ENCODE results near the gene MBD2.
"Not testable (repeated sequence)": the region's sequence is repeated elsewhere in the genome, so short reads cannot be mapped to it uniquely, and the experiment has no call there.

MBD2 gene

DNA sequence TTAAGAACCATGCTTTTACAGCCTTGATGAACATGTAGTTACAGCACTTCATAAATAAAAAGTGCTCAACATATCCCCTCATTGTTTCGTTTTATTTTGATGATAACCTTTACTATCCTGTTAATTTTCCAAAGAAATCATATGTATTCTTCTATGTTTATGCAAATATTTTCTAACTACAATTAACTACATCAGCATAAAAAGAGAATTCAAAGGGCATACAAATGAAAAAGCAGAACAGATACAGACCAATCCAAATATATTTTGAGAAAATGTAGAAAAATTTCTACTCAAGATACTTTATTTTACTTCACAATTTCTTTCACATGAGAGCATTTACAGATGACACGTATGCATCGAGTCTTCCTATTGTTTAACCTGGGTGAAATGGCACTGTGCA is 69.1 kb downstream of the MBD2 start:
- FAIRE-seq (no peak), DNase-seq (ENCODE audit: insufficient read length, low spot score) (no peak)

DNA sequence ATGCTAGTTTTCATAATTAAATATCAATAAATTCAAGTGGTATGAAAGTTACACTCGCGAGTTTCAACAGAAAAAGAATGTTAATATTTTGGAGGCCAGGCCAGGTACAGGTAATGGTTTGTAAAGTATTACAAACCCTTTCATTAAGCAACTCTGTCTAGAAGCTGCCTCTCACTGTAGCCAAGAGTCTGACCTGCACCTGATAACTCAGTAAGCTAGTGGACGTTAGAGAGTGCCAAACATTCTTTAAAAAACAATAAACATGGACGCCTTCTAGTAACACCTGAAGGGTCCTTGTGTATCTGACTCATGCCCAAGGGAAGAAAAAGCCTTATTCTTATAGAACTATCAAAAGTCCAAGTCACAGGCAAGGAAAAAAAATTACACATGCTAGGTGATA is 70.2 kb downstream of the MBD2 start:
- FAIRE-seq (no peak), DNase-seq (ENCODE audit: insufficient read length, low spot score) (no peak)

DNA sequence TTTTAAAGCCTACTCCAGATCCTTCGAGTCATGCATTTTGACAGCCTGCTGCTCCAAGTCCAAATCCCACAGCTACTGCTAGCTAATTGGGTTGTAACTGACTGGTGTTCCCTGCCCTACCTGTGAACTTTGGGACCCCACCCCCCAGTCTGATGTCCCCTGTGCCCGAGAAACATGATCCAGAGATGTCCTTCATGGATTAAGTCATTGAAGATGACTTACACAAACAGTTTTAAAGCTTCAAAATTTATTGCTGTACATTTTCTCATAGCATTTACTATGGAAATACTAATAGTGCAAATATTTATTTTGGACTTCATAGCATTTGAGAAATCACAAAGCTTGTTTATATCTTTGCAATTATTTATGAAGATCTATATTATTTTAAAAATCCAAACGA is 73.1 kb downstream of the MBD2 start:
- no peak for FAIRE-seq
- no peak for DNase-seq (ENCODE audit: insufficient read length, low spot score)

DNA sequence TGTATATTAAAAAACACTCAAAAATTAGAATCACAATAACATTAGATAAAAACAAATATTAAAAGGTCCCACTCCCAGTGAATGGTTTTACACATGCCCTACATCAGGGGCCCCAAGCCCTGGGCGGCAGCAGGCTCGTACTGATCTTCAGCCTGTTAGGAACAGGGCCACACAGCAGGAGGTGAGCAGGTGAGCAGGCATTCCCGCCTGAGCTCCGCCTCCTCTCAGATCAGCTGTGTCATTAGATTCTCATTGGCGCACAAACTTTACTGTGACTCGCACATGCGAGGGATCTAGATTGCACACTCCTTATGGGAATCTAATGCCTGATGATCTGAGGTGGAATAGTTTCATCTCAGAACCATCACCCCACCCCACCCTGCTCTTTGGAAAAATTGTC is 74.2 kb downstream of the MBD2 start:
- no peak for FAIRE-seq
- DNase-seq (ENCODE audit: insufficient read length, low spot score) = no peak

DNA sequence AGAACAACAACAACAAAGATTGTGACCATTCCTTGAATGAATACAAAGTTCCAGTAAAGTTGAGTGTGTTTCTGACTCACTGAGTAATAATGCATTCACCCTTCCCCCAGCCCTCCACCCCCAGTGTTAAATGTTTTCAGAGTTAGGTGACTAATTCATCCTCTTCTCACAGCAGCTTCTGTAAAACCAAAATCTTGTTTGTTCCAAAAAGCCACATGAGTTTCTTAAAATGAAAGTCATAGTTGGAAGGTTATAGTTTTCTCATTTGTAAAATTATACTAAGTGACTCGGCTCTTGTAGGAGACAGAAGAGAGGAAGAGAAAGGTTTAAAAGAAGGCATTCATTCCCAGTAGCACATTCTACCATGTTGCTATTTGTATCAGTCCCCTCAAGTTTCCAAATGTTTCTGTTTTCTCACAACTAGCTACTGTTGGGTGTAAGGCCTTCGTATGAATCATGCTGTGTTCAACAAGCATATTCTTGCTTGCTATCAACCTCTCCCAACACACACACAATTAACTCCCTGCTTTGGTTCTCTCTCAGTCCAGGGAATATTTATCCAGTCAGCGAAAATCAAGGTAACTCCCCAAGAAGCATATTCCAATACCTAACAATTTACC is 75.3 kb downstream of the MBD2 start:
- FAIRE-seq (no peak), DNase-seq (ENCODE audit: insufficient read length, low spot score) (peak; percentile 48)

DNA sequence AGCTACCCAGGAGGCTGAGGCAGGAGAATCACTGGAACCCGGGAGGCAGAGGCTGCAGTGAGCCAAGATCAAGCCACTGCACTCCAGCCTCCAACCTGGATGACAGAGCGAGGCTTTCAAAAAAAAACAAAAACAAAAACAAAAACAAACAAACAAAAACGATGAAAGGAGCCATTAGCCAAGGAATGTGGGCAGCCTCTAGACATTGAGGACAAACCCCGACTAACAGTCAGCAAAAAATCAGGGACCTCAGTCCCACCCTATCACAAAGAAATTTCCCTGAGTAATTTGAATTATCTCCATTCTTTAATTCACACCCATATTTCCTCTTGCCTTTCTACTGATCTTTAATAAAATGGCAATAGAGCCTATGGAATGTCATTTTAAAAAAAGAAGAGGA is 75.8 kb downstream of the MBD2 start:
- DNase-seq (ENCODE audit: insufficient read length, low spot score) (no peak), FAIRE-seq (no peak)

DNA sequence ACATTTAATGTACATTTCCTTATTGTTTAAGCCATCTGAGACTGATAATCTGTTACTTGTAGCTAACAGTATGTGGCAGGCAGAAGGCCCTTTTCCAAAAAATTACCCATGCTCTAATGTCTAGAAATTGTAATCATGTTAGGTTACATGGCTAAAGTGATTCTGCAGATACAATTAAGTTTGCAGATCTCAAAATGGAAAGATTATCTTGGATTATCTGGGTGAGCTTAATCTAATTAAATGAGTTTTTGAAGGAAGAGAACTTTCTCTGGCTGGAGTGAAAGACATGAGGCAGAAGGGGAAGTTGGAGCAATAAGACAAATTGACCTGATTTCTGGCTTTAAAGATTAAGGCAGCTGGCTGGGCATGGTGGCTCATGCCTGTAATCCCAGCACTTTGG is 76.3 kb downstream of the MBD2 start:
- FAIRE-seq (no peak), DNase-seq (ENCODE audit: insufficient read length, low spot score) (no peak)

DNA sequence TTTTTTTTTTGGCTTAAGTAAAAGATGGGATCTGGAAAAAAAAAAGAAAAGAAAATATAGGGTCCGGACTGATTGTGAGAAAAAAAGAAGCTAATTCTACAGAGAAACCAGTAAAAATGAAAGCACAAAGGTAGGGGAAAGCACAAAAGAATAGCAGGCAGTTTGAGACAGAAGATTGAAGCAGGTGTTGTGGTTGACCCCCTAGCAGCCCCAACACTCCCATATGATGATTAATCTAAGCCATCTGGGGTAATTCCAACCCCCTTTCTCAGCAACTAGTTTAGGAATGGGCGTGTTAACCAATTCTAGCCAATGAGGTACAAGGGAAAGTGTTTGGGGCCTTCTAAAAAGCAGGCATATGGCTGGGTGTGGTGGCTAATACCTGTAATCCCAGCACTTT is 77.0 kb downstream of the MBD2 start:
- no peak for DNase-seq (ENCODE audit: insufficient read length, low spot score)
- FAIRE-seq = no peak

DNA sequence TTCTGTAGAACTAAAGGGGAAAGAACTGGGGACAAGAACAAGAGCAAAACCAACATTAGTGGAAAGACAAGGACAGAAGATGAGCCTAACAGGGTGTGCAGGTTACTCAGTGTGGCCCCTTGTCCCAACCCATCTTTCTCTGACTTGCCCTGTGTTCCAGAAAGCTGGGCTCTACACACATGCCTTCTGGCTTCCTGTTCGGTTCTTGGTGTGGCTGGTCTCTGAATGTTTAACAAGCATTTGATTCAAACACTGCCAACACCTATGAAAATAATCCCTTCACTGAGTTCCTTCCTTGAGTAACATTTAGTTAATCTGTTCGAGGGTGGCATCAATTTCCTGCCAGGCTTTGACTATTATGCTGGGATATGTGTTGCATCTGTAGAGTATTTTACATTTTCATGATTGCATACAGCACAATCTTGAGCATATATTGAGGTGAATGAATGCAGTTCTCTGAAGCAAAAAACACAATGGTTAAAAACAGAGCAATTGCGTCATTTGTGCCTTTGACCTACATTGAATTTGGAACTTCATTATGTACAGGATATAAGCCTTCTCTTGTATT is 83.3 kb downstream of the MBD2 start:
- FAIRE-seq (no peak), DNase-seq (ENCODE audit: insufficient read length, low spot score) (no peak)

DNA sequence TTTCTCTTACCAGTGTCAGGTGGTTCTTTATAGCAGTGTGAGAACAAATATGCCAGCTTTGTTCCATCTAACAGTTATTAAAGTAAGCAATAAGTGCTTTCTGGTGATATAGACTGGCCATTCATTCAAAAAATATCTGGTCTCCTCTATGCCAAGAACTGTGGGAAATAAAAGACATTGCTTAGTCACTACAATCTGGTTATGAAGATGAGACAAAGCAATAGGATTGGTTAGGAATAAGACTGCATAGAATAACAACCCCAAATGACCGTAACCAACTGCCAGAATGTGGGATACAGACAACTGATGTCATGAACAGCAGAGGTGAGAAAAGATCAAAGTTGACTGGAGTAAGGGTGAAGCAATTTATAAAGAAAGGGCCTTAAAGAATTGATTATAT is 83.8 kb downstream of the MBD2 start:
- FAIRE-seq (no peak), DNase-seq (ENCODE audit: insufficient read length, low spot score) (no peak)

DNA sequence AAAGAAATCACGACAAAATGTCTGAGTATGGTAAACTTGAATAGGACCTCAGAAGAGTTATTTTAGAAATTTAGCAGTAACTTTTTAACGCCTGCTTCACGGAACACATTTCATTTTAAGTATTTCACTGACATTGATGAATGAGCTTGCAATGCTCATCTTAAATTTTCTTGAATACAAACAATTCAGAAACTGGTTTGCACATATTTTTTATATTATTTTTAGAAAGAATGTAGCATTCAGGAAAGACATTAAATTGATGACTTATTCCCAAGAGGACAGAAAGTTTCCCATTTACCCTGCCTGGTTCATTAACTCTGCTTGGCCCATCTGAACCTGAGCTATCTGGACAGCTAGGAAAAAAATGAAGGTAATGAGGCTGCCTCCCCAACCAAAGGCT is 89.3 kb downstream of the MBD2 start:
- no peak for DNase-seq (ENCODE audit: insufficient read length, low spot score)
- FAIRE-seq = no peak

DNA sequence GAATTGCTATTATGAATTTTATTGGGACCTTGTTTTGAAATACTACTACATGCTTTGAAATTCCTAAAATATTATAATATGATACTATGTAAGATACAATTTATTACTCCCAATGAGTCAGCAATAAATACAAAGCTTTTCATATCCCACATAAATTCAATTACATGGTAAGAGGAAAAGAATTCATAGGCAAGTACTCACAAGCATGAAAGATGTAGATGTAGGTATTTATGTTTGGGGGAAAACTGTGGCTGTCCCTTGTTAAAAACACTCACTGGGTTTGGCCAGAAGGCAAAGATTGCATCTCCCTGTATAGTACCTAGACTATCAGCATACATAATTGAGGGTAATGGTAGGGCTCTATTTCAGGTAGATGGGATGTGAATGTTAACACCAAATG is 90.4 kb downstream of the MBD2 start:
- DNase-seq (ENCODE audit: insufficient read length, low spot score) = no peak
- no peak for FAIRE-seq

DNA sequence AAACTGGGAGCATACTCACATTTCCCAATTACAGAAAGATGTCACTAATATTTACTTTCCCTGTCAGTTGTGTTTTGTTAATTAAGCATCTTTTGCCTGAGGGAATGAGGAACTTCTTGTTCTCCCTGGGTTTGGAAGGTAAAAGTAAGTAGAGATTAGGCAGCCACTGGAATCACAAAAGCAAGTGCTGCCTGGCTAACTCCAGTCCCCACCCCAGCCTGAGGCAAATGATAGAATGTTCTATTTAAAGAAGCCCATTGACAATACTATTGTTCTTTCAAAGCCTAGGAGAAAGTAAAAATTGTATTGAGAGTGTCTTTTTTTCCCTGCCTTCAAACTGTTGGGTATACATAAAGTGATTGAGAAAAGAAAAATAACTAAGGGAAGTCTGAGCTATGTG is 93.8 kb downstream of the MBD2 start:
- no peak for DNase-seq (ENCODE audit: insufficient read length, low spot score)
- FAIRE-seq = no peak

DNA sequence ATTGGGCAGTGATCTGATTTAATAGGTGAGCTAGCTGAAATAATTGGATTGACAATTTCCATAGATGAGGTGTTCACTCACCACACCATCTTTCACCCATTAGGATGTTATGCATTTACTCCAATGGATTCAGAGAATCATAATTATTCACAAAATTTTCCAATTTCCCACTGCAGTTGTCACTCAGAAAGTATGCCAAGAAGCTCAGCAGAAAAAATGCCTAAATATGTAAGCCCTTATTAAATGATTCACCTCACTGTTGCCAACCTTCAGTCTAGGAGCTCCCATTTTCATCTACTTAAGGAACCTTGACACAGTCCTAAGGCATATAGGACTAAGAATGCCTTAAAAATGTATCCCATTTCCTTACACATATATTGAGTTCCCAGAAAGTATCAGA is 94.3 kb downstream of the MBD2 start:
- FAIRE-seq = no peak
- no peak for DNase-seq (ENCODE audit: insufficient read length, low spot score)

DNA sequence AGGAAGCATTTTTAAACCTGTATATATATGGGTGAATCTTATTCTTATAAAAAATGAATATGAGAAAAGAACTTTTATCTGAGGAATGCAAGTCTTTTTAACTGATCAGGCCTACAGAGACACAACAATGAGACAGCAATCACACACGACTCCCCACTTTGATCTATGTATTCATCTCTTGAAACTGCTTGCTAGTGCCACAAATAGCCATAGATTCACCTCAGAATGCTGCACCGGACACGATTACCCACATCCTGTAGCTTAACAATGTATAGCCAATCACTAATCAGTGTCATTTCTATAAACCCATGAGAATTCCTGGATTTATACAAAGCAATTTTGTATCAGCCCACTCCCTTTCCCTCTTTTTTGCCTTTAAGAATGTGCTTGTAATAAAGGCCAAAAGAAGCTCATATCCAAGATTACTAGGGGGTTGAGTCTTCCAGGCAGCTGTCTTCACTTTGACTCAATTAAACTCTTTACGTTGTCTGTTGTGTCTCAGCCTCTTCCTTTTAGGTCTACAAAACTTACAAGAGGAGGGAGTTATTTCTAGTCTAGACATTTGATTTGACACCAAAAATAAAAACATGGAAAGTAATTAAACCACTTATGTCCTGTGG is 94.9 kb downstream of the MBD2 start:
- FAIRE-seq (no peak), DNase-seq (ENCODE audit: insufficient read length, low spot score) (no peak)

DNA sequence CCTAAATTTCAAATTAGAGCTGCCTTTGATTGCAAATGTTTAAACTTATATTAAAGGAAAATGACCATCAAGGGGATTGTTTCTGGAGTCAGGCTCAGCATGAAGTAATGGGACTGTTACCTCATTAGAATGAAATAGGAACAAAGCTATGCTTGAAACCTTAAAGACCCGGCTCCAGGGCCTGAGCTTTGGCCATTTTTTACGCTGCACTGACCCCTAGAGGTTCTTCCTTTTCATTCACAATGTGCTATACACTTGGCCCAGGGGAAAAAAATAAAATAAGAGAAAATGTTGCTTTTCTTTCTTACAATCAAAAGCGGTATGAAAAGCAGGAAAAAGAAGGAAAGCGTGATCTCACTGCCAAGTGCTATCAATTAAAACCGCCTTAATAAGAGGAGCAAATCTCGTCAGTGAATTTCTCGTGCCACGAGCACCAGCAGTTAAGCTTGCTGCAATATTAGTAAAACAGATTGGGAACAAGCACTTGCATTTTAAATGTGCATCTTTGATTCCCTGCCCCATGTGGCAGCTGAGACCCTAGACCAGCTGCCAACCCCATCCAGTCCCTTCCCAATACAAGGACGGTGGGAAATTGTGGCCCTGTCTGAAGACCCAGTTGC is 96.6 kb downstream of the MBD2 start:
- peak; percentile 20 for DNase-seq (ENCODE audit: insufficient read length, low spot score)
- FAIRE-seq = no peak

DNA sequence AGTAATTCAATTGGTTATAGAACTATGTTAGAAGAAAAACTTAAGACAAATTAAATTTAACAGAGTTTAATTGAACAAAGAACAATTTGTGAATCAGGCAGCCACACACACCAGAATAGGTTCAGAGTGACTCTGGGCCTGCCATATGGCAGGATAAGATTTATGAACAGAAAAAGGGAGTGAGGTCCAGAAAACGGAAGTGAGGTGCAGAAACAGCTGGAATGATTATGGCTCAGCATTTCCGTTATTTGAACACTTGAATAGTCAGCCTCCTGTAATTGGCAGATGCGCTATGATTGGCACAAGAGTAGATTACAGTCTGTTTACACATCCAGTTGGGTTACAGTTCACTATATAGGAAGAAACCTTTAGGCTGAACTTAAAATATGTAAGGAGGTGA is 99.0 kb downstream of the MBD2 start:
- FAIRE-seq = no peak

DNA sequence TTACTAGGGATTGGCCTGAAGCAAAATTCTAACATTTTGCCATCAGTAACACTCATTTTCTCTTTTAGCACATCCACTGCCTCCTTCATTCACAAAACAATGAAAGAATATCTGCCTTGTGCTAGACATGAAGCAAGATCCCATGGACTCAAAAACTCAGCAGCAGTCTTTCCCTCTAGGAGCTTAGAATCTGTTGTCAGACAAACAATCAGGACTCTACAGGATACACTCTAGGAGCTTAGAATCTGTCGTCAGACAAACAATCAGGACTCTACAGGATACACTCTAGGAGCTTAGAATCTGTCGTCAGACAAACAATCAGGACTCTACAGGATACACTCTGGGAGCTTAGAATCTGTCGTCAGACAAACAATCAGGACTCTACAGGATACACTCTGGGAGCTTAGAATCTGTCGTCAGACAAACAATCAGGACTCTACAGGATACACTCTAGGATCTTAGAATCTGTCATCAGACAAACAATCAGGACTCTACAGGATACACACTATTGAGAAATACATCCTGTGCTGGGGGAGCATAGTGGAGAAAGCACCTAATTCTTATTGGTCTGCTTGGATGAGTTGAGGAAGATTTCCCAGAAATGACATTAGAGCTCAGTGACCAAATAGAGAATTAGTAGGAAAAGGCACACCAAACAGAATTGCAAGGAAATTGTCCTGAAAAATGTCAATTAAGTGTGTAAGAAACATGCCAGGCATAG is 100.6 kb downstream of the MBD2 start:
- not testable (repeated sequence) for DNase-seq (ENCODE audit: insufficient read length, low spot score); FAIRE-seq

More for the DNA sequence above, 99.0 kb downstream of the MBD2 start:
- DNase-seq (ENCODE audit: insufficient read length, low spot score) = no peak

DNA sequence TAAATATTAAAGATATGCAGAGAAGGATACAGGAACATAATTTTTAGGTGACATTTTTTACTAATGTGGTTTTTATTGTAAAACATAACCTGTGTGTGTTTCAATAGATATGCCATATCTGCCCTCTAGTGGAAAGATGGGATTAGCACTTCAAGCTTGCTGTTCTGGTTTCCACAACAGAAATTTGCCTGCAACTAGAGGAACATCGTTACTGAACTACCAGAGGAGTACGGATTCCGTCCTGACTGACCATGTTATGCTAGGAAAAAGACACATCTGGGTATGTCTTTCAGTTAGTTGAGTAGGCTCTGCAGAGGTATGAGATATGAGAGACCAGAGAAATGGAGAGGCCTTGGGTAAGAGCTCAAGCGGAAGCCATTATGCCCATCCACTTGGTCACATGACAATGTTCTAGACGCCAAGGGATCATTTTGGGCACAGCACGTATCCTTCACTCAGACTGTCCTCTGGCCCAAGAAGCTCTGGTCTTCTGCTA is 104.9 kb downstream of the MBD2 start:
- DNase-seq (ENCODE audit: insufficient read length, low spot score) (no peak), FAIRE-seq (no peak)

DNA sequence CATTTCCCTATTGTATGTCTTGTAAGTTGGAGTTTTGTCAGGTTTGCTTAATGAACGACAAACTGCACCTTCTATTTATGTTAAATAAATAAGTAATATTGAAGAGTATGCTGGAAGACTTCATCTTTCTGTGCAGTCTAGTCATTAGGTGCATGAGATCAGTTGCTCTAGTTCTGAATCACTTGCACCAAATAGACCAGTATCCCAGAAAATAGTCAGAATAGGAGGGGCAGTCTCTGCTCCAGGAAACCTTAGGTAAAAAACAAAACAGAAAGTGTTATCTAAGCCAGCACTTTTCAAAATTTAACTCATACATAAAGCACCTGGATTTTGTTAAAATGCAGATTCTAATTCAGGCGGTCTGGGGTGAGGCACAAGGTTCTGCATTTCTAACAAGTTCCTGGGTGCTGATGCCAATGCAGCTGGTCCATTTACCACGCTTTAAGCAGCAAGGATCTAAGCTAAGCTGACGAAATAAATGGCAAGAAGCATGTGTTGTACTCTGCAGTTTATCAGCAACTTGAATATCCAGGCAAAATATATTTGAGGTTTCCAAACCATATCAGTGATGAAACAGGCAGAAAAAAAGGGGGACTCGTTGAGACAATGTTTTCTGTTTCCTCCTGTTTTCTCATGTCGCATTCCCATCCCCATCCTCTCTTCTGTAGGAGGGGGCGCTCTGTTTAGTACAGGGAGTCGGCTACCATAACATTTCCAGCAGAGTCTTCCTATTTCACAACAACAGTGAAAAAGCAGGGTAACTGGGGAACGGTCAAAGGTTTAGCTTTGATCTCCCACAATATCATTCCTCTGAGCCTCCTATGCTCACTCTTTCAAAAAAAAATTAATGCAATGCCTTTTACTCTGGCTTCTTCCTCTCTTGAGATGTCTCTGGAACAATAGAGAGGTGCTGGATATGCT is 106.4 kb downstream of the MBD2 start:
- DNase-seq (ENCODE audit: insufficient read length, low spot score) = no peak
- no peak for FAIRE-seq
